Liver (tissue), 3 donors: ENCODE data around the gene SPC24.

ENCODE experiments used
- GABPA ChIP-seq, 2 donors: IDR thresholded peaks in 1 of 2; conservative IDR thresholded peaks in 1 of 2; 2 replicates each; pipeline ENCODE4 v1.6.1; 2016; ENCODE audit warnings: antibody characterized with exemption in 2 of 2, mild to moderate bottlenecking in 1 of 2, moderate library complexity in 1 of 2
- TAF1 ChIP-seq: conservative IDR thresholded peaks from 2 replicates; pipeline ENCODE4 v1.6.1; 2016; ENCODE audit warnings: antibody characterized with exemption, mild to moderate bottlenecking
- TF ChIP-seq, protein P1 (sequence below): fragments of 150-350 bp; IDR thresholded peaks from 2 replicates; pipeline ENCODE4 v1.5.1; 2017; ENCODE audit warnings: improper control_type of control experiment, low read depth, low read length; ENCODE audit not compliant: missing input control
- TF ChIP-seq, protein P2 (sequence below): IDR thresholded peaks from 2 replicates; pipeline ENCODE4 v1.6.1; 2016; ENCODE audit warnings: antibody characterized with exemption
- donor health status: healthy.
- donor health status: healthy.

DNA sequence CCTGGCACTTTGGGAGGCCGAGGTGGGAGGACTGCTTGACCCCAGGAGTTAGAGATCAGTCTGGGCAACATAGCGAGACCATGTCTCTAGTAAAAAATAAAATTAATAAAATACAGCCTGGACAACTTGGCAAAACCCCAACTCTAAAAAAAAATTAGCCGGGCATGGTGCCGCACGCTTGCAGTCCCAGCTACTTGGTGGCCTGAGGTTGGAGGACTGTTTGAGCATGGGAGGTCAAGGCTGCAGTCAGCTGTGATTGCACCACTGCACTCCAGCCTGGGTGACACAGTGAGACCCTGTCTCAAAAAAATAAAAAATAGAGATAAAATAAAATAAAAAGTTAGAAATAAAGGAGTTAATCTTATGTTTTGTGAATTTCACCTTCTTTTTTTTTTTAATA is 15.6 kb upstream of the SPC24 start:
- TF ChIP-seq, protein P1, sequence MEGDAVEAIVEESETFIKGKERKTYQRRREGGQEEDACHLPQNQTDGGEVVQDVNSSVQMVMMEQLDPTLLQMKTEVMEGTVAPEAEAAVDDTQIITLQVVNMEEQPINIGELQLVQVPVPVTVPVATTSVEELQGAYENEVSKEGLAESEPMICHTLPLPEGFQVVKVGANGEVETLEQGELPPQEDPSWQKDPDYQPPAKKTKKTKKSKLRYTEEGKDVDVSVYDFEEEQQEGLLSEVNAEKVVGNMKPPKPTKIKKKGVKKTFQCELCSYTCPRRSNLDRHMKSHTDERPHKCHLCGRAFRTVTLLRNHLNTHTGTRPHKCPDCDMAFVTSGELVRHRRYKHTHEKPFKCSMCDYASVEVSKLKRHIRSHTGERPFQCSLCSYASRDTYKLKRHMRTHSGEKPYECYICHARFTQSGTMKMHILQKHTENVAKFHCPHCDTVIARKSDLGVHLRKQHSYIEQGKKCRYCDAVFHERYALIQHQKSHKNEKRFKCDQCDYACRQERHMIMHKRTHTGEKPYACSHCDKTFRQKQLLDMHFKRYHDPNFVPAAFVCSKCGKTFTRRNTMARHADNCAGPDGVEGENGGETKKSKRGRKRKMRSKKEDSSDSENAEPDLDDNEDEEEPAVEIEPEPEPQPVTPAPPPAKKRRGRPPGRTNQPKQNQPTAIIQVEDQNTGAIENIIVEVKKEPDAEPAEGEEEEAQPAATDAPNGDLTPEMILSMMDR, result no peak
- TF ChIP-seq GABPA (IDR thresholded peaks at IDR 0.05 in 1 of 2, conservative IDR thresholded peaks at IDR 0.05 in 1 of 2) (no peak), TAF1 (no peak)
- TF ChIP-seq, protein P2, sequence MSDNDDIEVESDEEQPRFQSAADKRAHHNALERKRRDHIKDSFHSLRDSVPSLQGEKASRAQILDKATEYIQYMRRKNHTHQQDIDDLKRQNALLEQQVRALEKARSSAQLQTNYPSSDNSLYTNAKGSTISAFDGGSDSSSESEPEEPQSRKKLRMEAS, result no peak
